Ovary (tissue), 3 donors: ENCODE data around the gene TRDMT1.

ENCODE experiments used
- POLR2A ChIP-seq: fragments of 450-650 bp; IDR thresholded peaks from one replicate; pipeline ENCODE4 v1.6.1; 2017; ENCODE audit warnings: antibody characterized with exemption, mild to moderate bottlenecking, moderate library complexity
- TF ChIP-seq, protein P1 (sequence below), 3 donors: fragments of 450-650 bp in 2 of 3; fragments of 200-600 bp in 1 of 3; IDR thresholded peaks; one replicate each; pipeline versions ENCODE4 v1.5.1 to v1.8.0; 2016 to 2022; ENCODE audit warnings: antibody characterized with exemption in 3 of 3, mild to moderate bottlenecking in 1 of 3
- donor health status: DM: no; HTN: no; CAD: no.

DNA sequence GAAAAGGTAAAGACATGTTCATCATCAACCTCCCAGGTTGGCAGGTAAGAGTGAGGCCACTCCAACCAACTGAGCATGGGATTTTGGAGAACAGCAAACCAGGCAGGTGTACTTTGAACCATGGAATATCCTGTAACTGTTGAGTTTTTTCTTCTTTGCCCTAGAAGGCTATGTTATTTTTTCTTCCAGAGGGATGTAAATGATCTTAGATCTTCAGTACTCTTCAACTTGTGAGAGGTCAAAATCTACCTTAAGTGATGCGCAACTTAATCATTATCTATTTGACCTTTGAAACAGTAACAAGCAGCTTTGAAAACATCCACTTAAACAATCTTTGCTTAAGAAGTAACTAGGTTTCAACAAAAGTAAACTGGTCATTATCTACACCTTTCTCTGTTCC, 71.7 kb downstream of the TRDMT1 start, which contains the start of gene CUBN:
- TF ChIP-seq, protein P1, sequence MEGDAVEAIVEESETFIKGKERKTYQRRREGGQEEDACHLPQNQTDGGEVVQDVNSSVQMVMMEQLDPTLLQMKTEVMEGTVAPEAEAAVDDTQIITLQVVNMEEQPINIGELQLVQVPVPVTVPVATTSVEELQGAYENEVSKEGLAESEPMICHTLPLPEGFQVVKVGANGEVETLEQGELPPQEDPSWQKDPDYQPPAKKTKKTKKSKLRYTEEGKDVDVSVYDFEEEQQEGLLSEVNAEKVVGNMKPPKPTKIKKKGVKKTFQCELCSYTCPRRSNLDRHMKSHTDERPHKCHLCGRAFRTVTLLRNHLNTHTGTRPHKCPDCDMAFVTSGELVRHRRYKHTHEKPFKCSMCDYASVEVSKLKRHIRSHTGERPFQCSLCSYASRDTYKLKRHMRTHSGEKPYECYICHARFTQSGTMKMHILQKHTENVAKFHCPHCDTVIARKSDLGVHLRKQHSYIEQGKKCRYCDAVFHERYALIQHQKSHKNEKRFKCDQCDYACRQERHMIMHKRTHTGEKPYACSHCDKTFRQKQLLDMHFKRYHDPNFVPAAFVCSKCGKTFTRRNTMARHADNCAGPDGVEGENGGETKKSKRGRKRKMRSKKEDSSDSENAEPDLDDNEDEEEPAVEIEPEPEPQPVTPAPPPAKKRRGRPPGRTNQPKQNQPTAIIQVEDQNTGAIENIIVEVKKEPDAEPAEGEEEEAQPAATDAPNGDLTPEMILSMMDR (IDR thresholded peaks at IDR 0.05): no peak
- no peak for TF ChIP-seq POLR2A
